ENCODE measurements around the gene PLAU. TPM values are rescaled to one million over a fixed set of nuclear protein-coding genes. Genes with fewer than 3 reads are reported as not detected.

The PLAU gene
- total RNA-seq, 2 experiments from 2014 or later: 0.74 to 2.0 TPM

DNA sequence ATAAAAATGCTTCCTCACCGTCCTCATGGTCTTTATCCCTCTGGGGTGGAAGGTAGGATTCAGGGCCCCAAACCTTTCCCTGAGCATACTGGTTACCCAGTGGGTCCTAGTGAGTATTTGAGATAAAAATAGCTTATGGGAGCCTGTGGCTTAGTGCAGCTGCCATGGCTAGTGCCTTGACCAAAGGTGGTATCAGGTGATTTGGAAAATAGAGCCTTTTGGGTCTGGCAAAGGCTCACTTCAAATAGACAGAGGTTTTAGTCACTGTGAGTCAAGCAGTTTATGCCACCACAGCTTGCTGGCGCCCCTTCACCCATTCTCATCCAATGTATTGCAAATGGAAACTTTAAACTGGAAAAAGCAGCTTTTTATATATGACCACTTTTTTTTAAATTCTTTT, 30.4 kb downstream of the PLAU start:
- Histone ChIP-seq H3K9me2 (ENCODE audit: insufficient read depth, low read length) (no peaks in the 10 kb centered on the region), H3K9me3 (ENCODE audit: low read length) (no peaks in the 10 kb centered on the region), H3K4me3 (ENCODE audit: low read depth, low read length, poor library complexity, severe bottlenecking) (no peak overlapping the region), H3K4me1 (ENCODE audit: insufficient read depth, low read length, poor library complexity, severe bottlenecking) (no peaks in the 10 kb centered on the region), H3K36me3 (ENCODE audit: insufficient read depth, low read length) (no peaks in the 10 kb centered on the region), H3K27ac (ENCODE audit: low read depth, low read length, poor library complexity, severe bottlenecking) (no peak overlapping the region), H3K4me2 (ENCODE audit: low read length) (no peak overlapping the region), H4K20me1 (ENCODE audit: insufficient read depth, low read length) (no peaks in the 10 kb centered on the region), H2AFZ (ENCODE audit: low read length) (no peak overlapping the region), H3K79me2 (ENCODE audit: insufficient read depth, low read depth, low read length) (no peaks in the 10 kb centered on the region)
- intact Hi-C loops (cut with micrococcal nuclease; ENCODE audit: unreplicated experiment): no loop called here
- POLR2A ChIA-PET: interaction anchor here (0.7 to 1.0 kb wide), 3 partner anchors 33 to 53 kb away, joined by 3 to 4 read pairs (median 4); no protein-coding TSS in a partner anchor
- no TSS peak for BruUV-seq (replicated peaks)
- TF ChIP-seq, protein P1, sequence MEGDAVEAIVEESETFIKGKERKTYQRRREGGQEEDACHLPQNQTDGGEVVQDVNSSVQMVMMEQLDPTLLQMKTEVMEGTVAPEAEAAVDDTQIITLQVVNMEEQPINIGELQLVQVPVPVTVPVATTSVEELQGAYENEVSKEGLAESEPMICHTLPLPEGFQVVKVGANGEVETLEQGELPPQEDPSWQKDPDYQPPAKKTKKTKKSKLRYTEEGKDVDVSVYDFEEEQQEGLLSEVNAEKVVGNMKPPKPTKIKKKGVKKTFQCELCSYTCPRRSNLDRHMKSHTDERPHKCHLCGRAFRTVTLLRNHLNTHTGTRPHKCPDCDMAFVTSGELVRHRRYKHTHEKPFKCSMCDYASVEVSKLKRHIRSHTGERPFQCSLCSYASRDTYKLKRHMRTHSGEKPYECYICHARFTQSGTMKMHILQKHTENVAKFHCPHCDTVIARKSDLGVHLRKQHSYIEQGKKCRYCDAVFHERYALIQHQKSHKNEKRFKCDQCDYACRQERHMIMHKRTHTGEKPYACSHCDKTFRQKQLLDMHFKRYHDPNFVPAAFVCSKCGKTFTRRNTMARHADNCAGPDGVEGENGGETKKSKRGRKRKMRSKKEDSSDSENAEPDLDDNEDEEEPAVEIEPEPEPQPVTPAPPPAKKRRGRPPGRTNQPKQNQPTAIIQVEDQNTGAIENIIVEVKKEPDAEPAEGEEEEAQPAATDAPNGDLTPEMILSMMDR (conservative IDR thresholded peaks at IDR 0.05; ENCODE audit: low read length): no peak
- TF ChIP-seq EZH2phosphoT487 (IDR thresholded peaks at IDR 0.05; ENCODE audit: borderline replicate concordance, low read depth, low read length): no peak
- no peak for DNase-seq (ENCODE audit: low spot score)
- CTCF ChIA-PET (ENCODE audit: unreplicated experiment): interaction anchor here (0.5 to 1.7 kb wide), 5 partner anchors 13 to 55 kb away, joined by 3 to 7 read pairs (median 4); no protein-coding TSS in a partner anchor

- POLR2A ChIA-PET: interaction anchor here (0.6 to 1.3 kb wide), 2 partner anchors 64 to 103 kb away, joined by 3 to 5 read pairs; no protein-coding TSS in a partner anchor
- no peak for DNase-seq (ENCODE audit: low spot score)
- no peaks in the 10 kb centered on the region for H3K79me2 ChIP-seq (ENCODE audit: insufficient read depth, low read depth, low read length)
- no peaks in the 10 kb centered on the region for H3K9me3 ChIP-seq (ENCODE audit: low read length)
- H3K4me3 ChIP-seq (ENCODE audit: low read depth, low read length, poor library complexity, severe bottlenecking): no peak overlapping the region
- no peaks in the 10 kb centered on the region for H4K20me1 ChIP-seq (ENCODE audit: insufficient read depth, low read length)
- CTCF ChIA-PET (ENCODE audit: unreplicated experiment): interaction anchor here (0.6 to 1.6 kb wide), 2 partner anchors 9 to 30 kb away, joined by 3 read pairs; no protein-coding TSS in a partner anchor
- no peaks in the 10 kb centered on the region for H3K4me1 ChIP-seq (ENCODE audit: insufficient read depth, low read length, poor library complexity, severe bottlenecking)
- no TSS peak for BruUV-seq (replicated peaks)
- no peaks in the 10 kb centered on the region for H3K9me2 ChIP-seq (ENCODE audit: insufficient read depth, low read length)
- H3K4me2 ChIP-seq (ENCODE audit: low read length): no peak overlapping the region
- intact Hi-C loops (cut with micrococcal nuclease; ENCODE audit: unreplicated experiment): no loop called here
- TF ChIP-seq EZH2phosphoT487 (IDR thresholded peaks at IDR 0.05; ENCODE audit: borderline replicate concordance, low read depth, low read length): no peak
- TF ChIP-seq, protein P1 (conservative IDR thresholded peaks at IDR 0.05; ENCODE audit: low read length): no peak
- no peak overlapping the region for H3K27ac ChIP-seq (ENCODE audit: low read depth, low read length, poor library complexity, severe bottlenecking)
- H3K36me3 ChIP-seq (ENCODE audit: insufficient read depth, low read length): no peaks in the 10 kb centered on the region
- H2AFZ ChIP-seq (ENCODE audit: low read length): no peak overlapping the region
Measured at GRCh38 chr10:73944356-73945100, 33.6 kb downstream of the PLAU start.

Measured in OCI-LY7 (cell line).